Measurements from ENCODE around the gene MAF.

The MAF gene

DNA sequence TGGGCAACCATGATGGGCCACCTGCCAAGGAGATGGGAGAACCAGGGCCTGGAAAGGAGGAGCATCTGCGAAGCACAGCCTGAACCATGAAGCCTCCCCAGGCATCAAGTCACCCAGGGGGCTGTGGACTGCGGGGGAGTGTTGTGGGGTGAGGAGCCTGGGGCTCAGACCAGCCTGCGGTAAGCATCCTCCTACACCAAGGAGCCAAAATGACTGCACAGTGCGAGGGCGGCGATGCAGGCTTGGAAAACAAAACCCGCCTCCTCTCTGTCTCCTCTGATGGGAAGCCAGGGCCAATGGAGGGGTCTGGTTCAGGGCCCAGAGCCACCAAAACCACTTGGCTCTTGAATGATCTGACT is 18.1 kb upstream of the MAF start:
- Histone ChIP-seq H3K79me2 (no peaks in the 10 kb centered on the region), H3K27ac (no peak overlapping the region), H3K4me2 (ENCODE audit: low read length) (no peak overlapping the region), H3K9ac (no peak overlapping the region), H3K4me3 (ENCODE audit: low read depth, low read length) (no peak overlapping the region), H3K36me3 (ENCODE audit: control insufficient read depth, insufficient read depth, low read length) (no peaks in the 10 kb centered on the region), H3K9me3 (ENCODE audit: control insufficient read depth, low read length) (no peaks in the 10 kb centered on the region), H3K27me3 (ENCODE audit: control insufficient read depth, insufficient read depth, low read length) (no peaks in the 10 kb centered on the region), H2AFZ (no peak overlapping the region), H3K4me1 (peaks cover 14% of the 10 kb centered on the region)
- TF ChIP-seq, protein P1, sequence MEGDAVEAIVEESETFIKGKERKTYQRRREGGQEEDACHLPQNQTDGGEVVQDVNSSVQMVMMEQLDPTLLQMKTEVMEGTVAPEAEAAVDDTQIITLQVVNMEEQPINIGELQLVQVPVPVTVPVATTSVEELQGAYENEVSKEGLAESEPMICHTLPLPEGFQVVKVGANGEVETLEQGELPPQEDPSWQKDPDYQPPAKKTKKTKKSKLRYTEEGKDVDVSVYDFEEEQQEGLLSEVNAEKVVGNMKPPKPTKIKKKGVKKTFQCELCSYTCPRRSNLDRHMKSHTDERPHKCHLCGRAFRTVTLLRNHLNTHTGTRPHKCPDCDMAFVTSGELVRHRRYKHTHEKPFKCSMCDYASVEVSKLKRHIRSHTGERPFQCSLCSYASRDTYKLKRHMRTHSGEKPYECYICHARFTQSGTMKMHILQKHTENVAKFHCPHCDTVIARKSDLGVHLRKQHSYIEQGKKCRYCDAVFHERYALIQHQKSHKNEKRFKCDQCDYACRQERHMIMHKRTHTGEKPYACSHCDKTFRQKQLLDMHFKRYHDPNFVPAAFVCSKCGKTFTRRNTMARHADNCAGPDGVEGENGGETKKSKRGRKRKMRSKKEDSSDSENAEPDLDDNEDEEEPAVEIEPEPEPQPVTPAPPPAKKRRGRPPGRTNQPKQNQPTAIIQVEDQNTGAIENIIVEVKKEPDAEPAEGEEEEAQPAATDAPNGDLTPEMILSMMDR (IDR thresholded peaks at IDR 0.05), result no peak

DNA sequence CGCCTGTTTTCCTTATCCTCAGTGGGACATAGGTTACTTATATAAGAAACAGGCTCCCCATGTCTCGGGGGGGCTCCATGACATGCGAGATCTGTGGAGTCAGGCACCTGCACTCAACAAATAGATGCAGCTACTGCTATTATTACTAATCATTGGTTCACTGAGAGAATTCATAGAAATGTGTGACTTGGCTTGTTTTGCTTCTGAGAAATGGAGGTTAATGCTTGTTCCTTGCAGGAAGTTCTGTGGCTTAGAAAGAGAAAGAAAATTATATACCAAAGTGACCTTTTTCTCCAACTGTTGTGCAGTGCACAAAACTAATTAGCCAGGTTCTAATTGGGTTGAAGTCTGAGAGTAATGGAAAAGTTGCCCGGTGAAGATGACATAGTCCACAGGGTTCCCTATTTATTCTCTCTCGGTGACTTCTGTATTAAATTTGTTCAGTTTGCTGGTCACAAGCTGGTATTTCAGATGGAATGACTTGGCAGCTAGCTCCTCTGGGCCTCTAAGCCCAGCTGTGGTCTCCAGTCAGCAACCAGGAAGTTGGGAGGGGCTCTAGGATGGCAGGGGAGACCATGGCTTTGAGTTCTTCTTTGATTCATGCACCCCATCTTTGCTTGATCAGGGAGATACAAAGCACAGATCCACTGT is 17.6 kb upstream of the MAF start:
- TF ChIP-seq, protein P1 (IDR thresholded peaks at IDR 0.05), result no peak
- Histone ChIP-seq H3K4me2 (ENCODE audit: low read length) (no peak overlapping the region), H2AFZ (no peak overlapping the region), H3K4me3 (ENCODE audit: low read depth, low read length) (no peak overlapping the region), H3K79me2 (no peaks in the 10 kb centered on the region), H3K4me1 (peaks cover 14% of the 10 kb centered on the region), H3K9me3 (ENCODE audit: control insufficient read depth, low read length) (no peaks in the 10 kb centered on the region), H3K9ac (no peak overlapping the region), H3K36me3 (ENCODE audit: control insufficient read depth, insufficient read depth, low read length) (no peaks in the 10 kb centered on the region), H3K27me3 (ENCODE audit: control insufficient read depth, insufficient read depth, low read length) (no peaks in the 10 kb centered on the region), H3K27ac (no peak overlapping the region)

DNA sequence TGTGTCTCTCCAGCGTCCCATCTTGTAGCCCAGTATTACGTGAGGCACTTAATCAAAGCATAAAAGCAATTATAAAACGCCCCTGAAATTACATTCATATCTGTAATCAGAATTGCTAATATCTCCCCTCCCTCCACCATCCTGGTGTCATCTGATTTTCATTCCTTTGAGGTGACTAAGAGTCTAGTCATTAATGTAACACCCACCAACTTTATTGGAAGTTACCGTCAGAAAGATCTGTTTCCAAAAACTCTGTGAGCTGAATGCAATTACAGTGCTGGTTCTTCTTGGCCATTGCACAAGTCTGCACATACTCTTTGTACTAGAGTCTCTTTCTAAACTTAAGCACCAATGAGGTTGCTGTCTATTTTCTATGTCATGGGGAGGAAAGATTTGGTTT is 12.5 kb upstream of the MAF start:
- no peaks in the 10 kb centered on the region for H3K79me2 ChIP-seq
- no peak overlapping the region for H3K9ac ChIP-seq
- H3K27me3 ChIP-seq (ENCODE audit: control insufficient read depth, insufficient read depth, low read length), result no peaks in the 10 kb centered on the region
- no peak overlapping the region for H3K4me3 ChIP-seq (ENCODE audit: low read depth, low read length)
- H3K36me3 ChIP-seq (ENCODE audit: control insufficient read depth, insufficient read depth, low read length), result no peaks in the 10 kb centered on the region
- no peak overlapping the region for H2AFZ ChIP-seq
- H3K27ac ChIP-seq, result no peak overlapping the region
- TF ChIP-seq, protein P1 (IDR thresholded peaks at IDR 0.05), result no peak
- peaks cover 28% of the 10 kb centered on the region for H3K4me1 ChIP-seq
- H3K9me3 ChIP-seq (ENCODE audit: control insufficient read depth, low read length), result no peaks in the 10 kb centered on the region
- no peak overlapping the region for H3K4me2 ChIP-seq (ENCODE audit: low read length)

DNA sequence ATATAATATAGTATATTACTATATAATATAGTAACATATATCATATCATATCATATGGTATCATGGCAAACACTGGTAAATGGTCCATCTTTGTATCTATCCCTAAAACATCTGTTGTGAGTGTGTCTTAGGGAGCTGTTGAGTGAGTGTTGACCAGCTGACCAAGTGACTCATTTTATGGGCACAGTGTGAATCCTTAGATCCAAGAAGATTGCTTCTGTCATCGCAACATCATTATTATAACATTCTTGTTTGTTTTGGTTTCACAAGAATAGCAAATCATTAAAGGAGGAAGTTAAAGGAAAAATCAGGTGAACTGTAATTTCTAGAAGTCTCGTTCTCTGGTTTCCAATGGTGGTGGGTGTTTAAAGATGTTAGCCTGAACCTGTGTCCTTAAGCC is 11.7 kb upstream of the MAF start:
- no peak overlapping the region for H2AFZ ChIP-seq
- TF ChIP-seq, protein P1 (IDR thresholded peaks at IDR 0.05), result no peak
- no peak overlapping the region for H3K4me2 ChIP-seq (ENCODE audit: low read length)
- no peak overlapping the region for H3K27ac ChIP-seq
- H3K36me3 ChIP-seq (ENCODE audit: control insufficient read depth, insufficient read depth, low read length), result no peaks in the 10 kb centered on the region
- H3K9me3 ChIP-seq (ENCODE audit: control insufficient read depth, low read length), result no peaks in the 10 kb centered on the region
- H3K9ac ChIP-seq, result no peak overlapping the region
- H3K4me3 ChIP-seq (ENCODE audit: low read depth, low read length), result no peak overlapping the region
- peaks cover 36% of the 10 kb centered on the region for H3K4me1 ChIP-seq
- no peaks in the 10 kb centered on the region for H3K27me3 ChIP-seq (ENCODE audit: control insufficient read depth, insufficient read depth, low read length)
- no peaks in the 10 kb centered on the region for H3K79me2 ChIP-seq

DNA sequence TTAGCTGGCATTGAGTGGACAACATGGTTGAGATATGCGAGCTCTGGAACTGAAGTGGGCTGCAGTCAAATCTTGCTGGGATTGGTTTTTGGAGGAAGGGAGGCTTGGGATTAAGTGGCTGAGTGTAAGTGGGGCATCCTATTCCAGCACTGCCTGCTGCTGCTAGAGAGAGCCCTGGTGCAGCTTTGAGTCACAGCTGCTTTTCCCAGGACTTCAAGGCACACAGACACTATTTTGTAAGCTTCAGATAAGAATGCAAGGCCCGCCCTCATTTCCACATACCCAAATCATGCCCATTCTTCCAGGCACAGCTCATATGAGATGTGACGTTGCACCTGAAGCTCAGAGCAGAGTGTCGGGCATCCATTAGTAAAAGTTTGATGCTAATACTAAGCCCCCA is 10.2 kb upstream of the MAF start:
- Histone ChIP-seq H3K9ac (no peak overlapping the region), H3K27ac (no peak overlapping the region), H3K4me2 (ENCODE audit: low read length) (no peak overlapping the region), H3K4me3 (ENCODE audit: low read depth, low read length) (no peak overlapping the region), H2AFZ (no peak overlapping the region), H3K27me3 (ENCODE audit: control insufficient read depth, insufficient read depth, low read length) (no peaks in the 10 kb centered on the region), H3K79me2 (no peaks in the 10 kb centered on the region), H3K9me3 (ENCODE audit: control insufficient read depth, low read length) (no peaks in the 10 kb centered on the region), H3K36me3 (ENCODE audit: control insufficient read depth, insufficient read depth, low read length) (no peaks in the 10 kb centered on the region), H3K4me1 (peaks cover 48% of the 10 kb centered on the region)
- TF ChIP-seq, protein P1 (IDR thresholded peaks at IDR 0.05), result no peak

All from parathyroid adenoma (tissue), 2 donors.